ENCODE results near the gene TRIP10. TPM values are rescaled to one million over a fixed set of nuclear protein-coding genes. Genes with fewer than 3 reads are reported as not detected.
"Not testable (repeated sequence)": the region's sequence is repeated elsewhere in the genome, so short reads cannot be mapped to it uniquely, and the experiment has no call there.

The TRIP10 gene
- total RNA-seq, 1 donor = 36.2 TPM

GRCh38 chr19:6794686-6795431, 55.4 kb downstream of the TRIP10 start:
- TF ChIP-seq CTCF (IDR thresholded peaks at IDR 0.05; ENCODE audit: extremely low read depth, low read depth, low read length) = no peak
- Histone ChIP-seq H3K36me3 (ENCODE audit: insufficient read depth, low read length) (no peaks in the 10 kb centered on the region), H2AFZ (ENCODE audit: low read length) (no peak overlapping the region), H3K27ac (ENCODE audit: low read depth, low read length) (no peak overlapping the region), H3K27me3 (ENCODE audit: insufficient read depth, low read length) (no peaks in the 10 kb centered on the region), H3K4me2 (ENCODE audit: insufficient read depth, low read length) (no peak overlapping the region), H4K20me1 (ENCODE audit: insufficient read depth, low read length) (no peaks in the 10 kb centered on the region), H3K4me3 (ENCODE audit: insufficient read depth, low read length) (no peak overlapping the region), H3K79me2 (ENCODE audit: insufficient read depth, low read length) (no peaks in the 10 kb centered on the region), H3K4me1 (ENCODE audit: insufficient read depth, low read length) (no peaks in the 10 kb centered on the region), H3K9me3 (ENCODE audit: low read depth, low read length) (no peaks in the 10 kb centered on the region)
- DNase-seq (ENCODE audit: insufficient read length, low spot score, missing footprints) = no peak

- Histone ChIP-seq H2AFZ (ENCODE audit: low read length) (no peak overlapping the region), H3K4me3 (ENCODE audit: insufficient read depth, low read length) (no peak overlapping the region), H3K79me2 (ENCODE audit: insufficient read depth, low read length) (no peaks in the 10 kb centered on the region), H3K36me3 (ENCODE audit: insufficient read depth, low read length) (no peaks in the 10 kb centered on the region), H3K9me3 (ENCODE audit: low read depth, low read length) (no peaks in the 10 kb centered on the region), H3K4me1 (ENCODE audit: insufficient read depth, low read length) (peaks cover 6% of the 10 kb centered on the region), H3K27me3 (ENCODE audit: insufficient read depth, low read length) (no peaks in the 10 kb centered on the region), H3K4me2 (ENCODE audit: insufficient read depth, low read length) (no peak overlapping the region), H4K20me1 (ENCODE audit: insufficient read depth, low read length) (no peaks in the 10 kb centered on the region), H3K27ac (ENCODE audit: low read depth, low read length) (no peak overlapping the region)
- TF ChIP-seq CTCF (IDR thresholded peaks at IDR 0.05; ENCODE audit: extremely low read depth, low read depth, low read length) = no peak
- no peak for DNase-seq (ENCODE audit: insufficient read length, low spot score, missing footprints)
Observed at GRCh38 chr19:6796278-6796677, 56.8 kb downstream of the TRIP10 start.

- no peak overlapping the region for H2AFZ ChIP-seq (ENCODE audit: low read length)
Observed at GRCh38 chr19:6797646-6798045, 58.2 kb downstream of the TRIP10 start.

GRCh38 chr19:6800160-6800790, 60.8 kb downstream of the TRIP10 start:
- not testable (repeated sequence) for H3K27ac ChIP-seq (ENCODE audit: low read depth, low read length); H3K9me3 ChIP-seq (ENCODE audit: low read depth, low read length); H3K4me2 ChIP-seq (ENCODE audit: insufficient read depth, low read length); H3K27me3 ChIP-seq (ENCODE audit: insufficient read depth, low read length); H3K4me3 ChIP-seq (ENCODE audit: insufficient read depth, low read length); H3K36me3 ChIP-seq (ENCODE audit: insufficient read depth, low read length); H3K79me2 ChIP-seq (ENCODE audit: insufficient read depth, low read length); DNase-seq (ENCODE audit: insufficient read length, low spot score, missing footprints); H4K20me1 ChIP-seq (ENCODE audit: insufficient read depth, low read length); H2AFZ ChIP-seq (ENCODE audit: low read length)
- H3K4me1 ChIP-seq (ENCODE audit: insufficient read depth, low read length) = peaks cover 11% of the 10 kb centered on the region

More at GRCh38 chr19:6797646-6798045, 58.2 kb downstream of the TRIP10 start:
- Histone ChIP-seq H3K36me3 (ENCODE audit: insufficient read depth, low read length) (no peaks in the 10 kb centered on the region), H3K79me2 (ENCODE audit: insufficient read depth, low read length) (no peaks in the 10 kb centered on the region), H3K4me1 (ENCODE audit: insufficient read depth, low read length) (peaks cover 11% of the 10 kb centered on the region), H4K20me1 (ENCODE audit: insufficient read depth, low read length) (no peaks in the 10 kb centered on the region), H3K27ac (ENCODE audit: low read depth, low read length) (no peak overlapping the region), H3K27me3 (ENCODE audit: insufficient read depth, low read length) (peaks cover 1% of the 10 kb centered on the region), H3K9me3 (ENCODE audit: low read depth, low read length) (no peaks in the 10 kb centered on the region), H3K4me3 (ENCODE audit: insufficient read depth, low read length) (no peak overlapping the region), H3K4me2 (ENCODE audit: insufficient read depth, low read length) (no peak overlapping the region)
- DNase-seq (ENCODE audit: insufficient read length, low spot score, missing footprints) = no peak
- TF ChIP-seq CTCF (IDR thresholded peaks at IDR 0.05; ENCODE audit: extremely low read depth, low read depth, low read length) = no peak

Data from osteoblast (primary cell).